HEK293 (cell line): ENCODE measurements around the gene CCNT1.
"Not testable (repeated sequence)": the region's sequence is repeated elsewhere in the genome, so short reads cannot be mapped to it uniquely, and the experiment has no call there.

ENCODE experiments used
- HOXA7 ChIP-seq: sonication (generic); formaldehyde crosslinking; IDR thresholded peaks from 2 replicates; pipeline ENCODE4 v1.8.1; 2022; ENCODE audit warnings: missing genetic modification reagents, borderline replicate concordance
- ZNF510 ChIP-seq: fragments of 450-650 bp; formaldehyde crosslinking; IDR thresholded peaks from 2 replicates; pipeline ENCODE4 v1.5.1; 2018; ENCODE audit warnings: mild to moderate bottlenecking, missing genetic modification characterization, missing biosample characterization; ENCODE audit not compliant: insufficient replicate concordance
- ZNF521 ChIP-seq: fragments of 450-650 bp; formaldehyde crosslinking; IDR thresholded peaks from 2 replicates; pipeline ENCODE4 v1.5.1; 2017; ENCODE audit warnings: missing biosample characterization, mild to moderate bottlenecking, missing genetic modification characterization

DNA sequence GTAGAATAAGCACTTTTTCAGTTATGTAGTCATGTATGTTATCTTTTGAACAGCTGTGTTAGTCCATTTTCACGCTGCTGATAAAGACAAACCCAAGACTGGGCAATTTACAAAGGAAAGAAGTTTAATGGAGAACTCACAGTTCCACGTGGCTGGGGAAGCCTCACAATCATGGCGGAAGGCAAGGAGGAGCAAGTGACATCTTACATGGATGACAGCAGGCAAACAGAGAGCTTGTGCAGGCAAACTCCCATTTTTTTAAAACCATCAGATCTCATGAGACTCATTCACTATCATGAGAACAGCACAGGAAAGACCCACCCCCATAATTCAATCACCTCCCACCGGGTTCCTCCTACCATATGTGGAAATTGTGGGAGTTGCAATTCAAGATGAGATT is 2.5 kb upstream of the CCNT1 start:
- TF ChIP-seq HOXA7; ZNF510; ZNF521 (tag by site-specific recombination): not testable (repeated sequence)
